Tibial artery (tissue), 4 donors: ENCODE data around the gene TRIM5.

Experiments
- DNase-seq, 2 donors: peaks; one replicate each; pipeline ENCODE4 v3.0.0-alpha.2; 2019
- H3K27ac ChIP-seq, 2 donors: fragments of 200-600 bp; sonication (generic) in 1 of 2; 1 replicate in 1 of 2; 2 replicates in 1 of 2; pipeline ENCODE4 v1.5.1; 2018 to 2019; ENCODE audit warnings: mild to moderate bottlenecking in 1 of 2
- H3K27me3 ChIP-seq, 2 donors: fragments of 200-600 bp; sonication (generic) in 1 of 2; one replicate each; pipeline versions ENCODE4 v1.5.1 to v1.6.0; 2016 to 2019
- H3K36me3 ChIP-seq, 3 donors: fragments of 200-600 bp; sonication (generic) in 2 of 3; one replicate each; pipeline ENCODE4 v1.5.1; 2016 to 2019; ENCODE audit warnings: mild to moderate bottlenecking in 2 of 3
- H3K4me1 ChIP-seq, 4 donors: fragments of 200-600 bp; sonication (generic) in 2 of 4; 1 replicate in 3 of 4; 2 replicates in 1 of 4; pipeline ENCODE4 v1.5.1; 2016 to 2019
- H3K4me3 ChIP-seq, 2 donors: fragments of 200-600 bp; sonication (generic) in 1 of 2; 1 replicate in 1 of 2; 2 replicates in 1 of 2; pipeline ENCODE4 v1.5.1; 2018 to 2019; ENCODE audit warnings: mild to moderate bottlenecking in 2 of 2
- H3K9me3 ChIP-seq, 3 donors: fragments of 200-600 bp; sonication (generic) in 1 of 3; one replicate each; pipeline ENCODE4 v1.5.1; 2016 to 2019
- CTCF ChIP-seq, 2 experiments: fragments of 200-600 bp in 1 of 2; fragments of 450-650 bp in 1 of 2; IDR thresholded peaks; one replicate each; pipeline ENCODE4 v1.5.1; 2017 to 2019; ENCODE audit warnings: antibody characterized with exemption in 2 of 2, mild to moderate bottlenecking in 1 of 2, moderate library complexity in 1 of 2
- intact Hi-C: fragments of 100-400 bp; cut with DNase I; formaldehyde crosslinking; loops from one replicate; pipeline ENCODE4 v1.15.0; 2023; ENCODE audit warnings: low total_unique reads

The TRIM5 gene

GRCh38 chr11:5700421-5701054 is 15.7 kb upstream of the TRIM5 start:
- intact Hi-C loops: no loop called here
- Histone ChIP-seq H3K4me3 (no peak overlapping the region), H3K36me3 (peaks cover 19 to 48% (median 45%) of the 10 kb centered on the region in 3 donors), H3K27me3 (no peaks in the 10 kb centered on the region), H3K9me3 (no peaks in the 10 kb centered on the region), H3K27ac (no peak overlapping the region), H3K4me1 (no peaks in the 10 kb centered on the region)
- no peak for TF ChIP-seq CTCF (IDR thresholded peaks at IDR 0.05)
- no peak for DNase-seq

- intact Hi-C loops: loop anchor here (5.0 kb wide), 1 partner anchor 529 kb away; no protein-coding TSS in a partner anchor
- H3K9me3 ChIP-seq: no peaks in the 10 kb centered on the region
- H3K4me3 ChIP-seq: no peak overlapping the region
- H3K27ac ChIP-seq: no peak overlapping the region
- no peak for TF ChIP-seq CTCF (IDR thresholded peaks at IDR 0.05)
- no peak for DNase-seq
- H3K4me1 ChIP-seq: peaks cover 0 to 4% (median 0%) of the 10 kb centered on the region in 4 donors
- peaks cover 14 to 41% (median 39%) of the 10 kb centered on the region in 3 donors for H3K36me3 ChIP-seq
- H3K27me3 ChIP-seq: no peaks in the 10 kb centered on the region
Observed at GRCh38 chr11:5698281-5698680, 13.4 kb upstream of the TRIM5 start.

- H3K9me3 ChIP-seq: no peaks in the 10 kb centered on the region
- H3K36me3 ChIP-seq: peaks cover 14 to 38% (median 30%) of the 10 kb centered on the region in 3 donors
- H3K27me3 ChIP-seq: no peaks in the 10 kb centered on the region
- intact Hi-C loops: loop anchor here (5.0 kb wide), 1 partner anchor 531 kb away; no protein-coding TSS in a partner anchor
- H3K4me1 ChIP-seq: peaks cover 0 to 13% (median 2%) of the 10 kb centered on the region in 4 donors
- no peak for DNase-seq
- no peak overlapping the region for H3K4me3 ChIP-seq
- no peak overlapping the region for H3K27ac ChIP-seq
- no peak for TF ChIP-seq CTCF (IDR thresholded peaks at IDR 0.05)
Observed at GRCh38 chr11:5696210-5696609, 11.3 kb upstream of the TRIM5 start.

GRCh38 chr11:5695580-5695979 is 10.7 kb upstream of the TRIM5 start:
- no peak for TF ChIP-seq CTCF (IDR thresholded peaks at IDR 0.05)
- H3K4me1 ChIP-seq: peaks cover 0 to 17% (median 2%) of the 10 kb centered on the region in 4 donors
- intact Hi-C loops: loop anchor here (5.0 kb wide), 1 partner anchor 532 kb away; no protein-coding TSS in a partner anchor

GRCh38 chr11:5694642-5695041 is 9.8 kb upstream of the TRIM5 start:
- no peak for DNase-seq
- Histone ChIP-seq H3K9me3 (no peaks in the 10 kb centered on the region), H3K36me3 (peaks cover 9 to 35% (median 30%) of the 10 kb centered on the region in 3 donors), H3K27me3 (no peaks in the 10 kb centered on the region), H3K4me1 (peaks cover 0 to 17% (median 2%) of the 10 kb centered on the region in 4 donors), H3K4me3 (no peak overlapping the region), H3K27ac (no peak overlapping the region)
- TF ChIP-seq CTCF (IDR thresholded peaks at IDR 0.05): no peak
- intact Hi-C loops: loop anchor here (5.0 kb wide), 1 partner anchor 533 kb away; no protein-coding TSS in a partner anchor

More at GRCh38 chr11:5695580-5695979, 10.7 kb upstream of the TRIM5 start:
- Histone ChIP-seq H3K4me3 (no peak overlapping the region), H3K36me3 (peaks cover 14 to 35% (median 30%) of the 10 kb centered on the region in 3 donors), H3K9me3 (no peaks in the 10 kb centered on the region), H3K27ac (no peak overlapping the region), H3K27me3 (no peaks in the 10 kb centered on the region)
- DNase-seq: no peak
